ENCODE results near the gene PSMC6.

PSMC6 gene

DNA sequence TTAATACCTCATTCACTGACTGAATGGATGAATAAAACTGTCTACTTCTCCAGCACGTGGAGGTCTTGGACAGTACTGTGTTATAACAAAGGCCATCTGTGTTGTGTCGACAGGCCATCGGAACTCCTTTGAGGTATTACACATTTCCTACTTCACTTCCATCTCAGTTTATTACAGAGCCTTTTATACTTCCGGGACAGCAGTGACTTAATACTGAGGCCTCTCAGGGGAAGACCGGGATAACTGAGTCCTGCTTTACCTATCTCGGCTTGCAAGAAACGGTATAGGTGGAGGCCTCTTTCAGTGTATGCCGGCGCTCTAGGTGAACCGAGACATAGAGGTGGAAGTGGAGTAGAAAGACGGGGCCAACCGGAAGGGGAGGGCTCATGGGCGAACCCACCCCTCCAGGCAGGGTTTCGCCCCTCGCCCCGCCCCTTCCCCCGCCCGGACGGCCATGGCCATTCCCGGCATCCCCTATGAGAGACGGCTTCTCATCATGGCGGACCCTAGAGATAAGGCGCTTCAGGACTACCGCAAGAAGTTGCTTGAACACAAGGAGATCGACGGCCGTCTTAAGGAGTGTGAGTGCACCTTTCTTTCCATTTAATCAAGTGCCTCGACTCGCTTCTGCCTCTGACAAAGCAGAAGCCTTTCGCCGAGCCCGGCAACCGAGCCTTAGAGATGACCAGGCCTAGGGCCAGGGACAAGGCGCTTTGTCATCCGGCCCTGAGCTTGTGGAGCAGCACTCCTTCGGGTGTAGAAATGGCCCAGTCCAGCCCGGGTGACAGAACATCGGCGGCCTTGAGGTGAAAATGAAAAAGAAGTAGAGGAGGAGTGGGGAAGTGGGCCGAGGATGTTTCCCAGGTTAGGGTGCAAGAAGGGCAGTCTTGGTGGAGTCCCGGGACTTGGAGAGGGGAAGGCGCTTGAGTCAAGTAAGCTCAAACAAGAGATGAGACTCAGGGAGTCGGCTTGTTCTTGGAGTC is at the start of gene PSMC6:
Gene PSMC6 (plus strand): TSS at position 477 of the 983 bp plus-strand sequence. CDS start 20 bp downstream, at position 497.
- DNase-seq (ENCODE audit: extremely low spot score), result peak; percentile 96
- 0 out of 2 replicates have a peak, but pooled peaks have one; percentile 32 for TF ChIP-seq NFRKB (IDR thresholded peaks at IDR 0.05)
- TF ChIP-seq BHLHE40 (IDR thresholded peaks at IDR 0.05; ENCODE audit: borderline replicate concordance), result no peak
- TF ChIP-seq HDGF (IDR thresholded peaks at IDR 0.05; ENCODE audit: borderline replicate concordance), result peak; percentile 88; the same call in 1 of the 2 replicates
- peak; percentile 73 for TF ChIP-seq L3MBTL2 (conservative IDR thresholded peaks at IDR 0.05)
- TF ChIP-seq SUZ12 (IDR thresholded peaks at IDR 0.05), result no peak
- CTCF ChIA-PET, result no interaction called here
- POLR2A ChIA-PET, result interaction anchor here (0.6 to 2.0 kb wide), 13 partner anchors 9 to 155 kb away, joined by 3 to 9 read pairs (median 4); partner anchors contain the start of genes ERO1A, GPR137C, STYX and TXNDC16

DNA sequence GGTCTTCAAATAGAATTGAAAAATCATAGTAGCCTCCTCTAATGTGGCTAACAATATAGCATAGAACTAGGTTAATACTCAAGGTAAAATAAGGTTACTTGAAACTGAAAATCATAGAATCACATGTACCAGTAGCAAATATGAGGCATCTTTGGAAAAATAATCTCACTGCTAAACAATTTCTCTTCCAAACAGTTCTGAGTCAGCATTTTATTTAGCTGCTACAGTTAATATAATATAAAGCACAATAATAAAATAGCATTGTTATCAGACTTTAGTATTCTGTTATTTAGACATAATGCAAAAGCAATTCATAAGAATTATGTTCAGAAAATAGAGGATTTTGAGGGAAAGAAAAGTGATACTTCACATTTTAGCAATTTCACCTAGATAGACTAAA is 46.7 kb upstream of the PSMC6 start:
- ChIA-PET CTCF (no interaction called here), POLR2A (no interaction called here)
- no peak for TF ChIP-seq FOXK2 (IDR thresholded peaks at IDR 0.05)
- no peak for TF ChIP-seq SP1 (IDR thresholded peaks at IDR 0.05)
- no peak for TF ChIP-seq ELF4 (IDR thresholded peaks at IDR 0.05)
- no peak for TF ChIP-seq NFRKB (IDR thresholded peaks at IDR 0.05)
- TF ChIP-seq FOXM1 (IDR thresholded peaks at IDR 0.05; ENCODE audit: borderline replicate concordance), result no peak
- no peak for TF ChIP-seq HDGF (IDR thresholded peaks at IDR 0.05; ENCODE audit: borderline replicate concordance)
- no peak for TF ChIP-seq TARDBP (IDR thresholded peaks at IDR 0.05)
- no peak for TF ChIP-seq CTBP1 (IDR thresholded peaks at IDR 0.05; ENCODE audit: borderline replicate concordance)
- TF ChIP-seq, protein P1, sequence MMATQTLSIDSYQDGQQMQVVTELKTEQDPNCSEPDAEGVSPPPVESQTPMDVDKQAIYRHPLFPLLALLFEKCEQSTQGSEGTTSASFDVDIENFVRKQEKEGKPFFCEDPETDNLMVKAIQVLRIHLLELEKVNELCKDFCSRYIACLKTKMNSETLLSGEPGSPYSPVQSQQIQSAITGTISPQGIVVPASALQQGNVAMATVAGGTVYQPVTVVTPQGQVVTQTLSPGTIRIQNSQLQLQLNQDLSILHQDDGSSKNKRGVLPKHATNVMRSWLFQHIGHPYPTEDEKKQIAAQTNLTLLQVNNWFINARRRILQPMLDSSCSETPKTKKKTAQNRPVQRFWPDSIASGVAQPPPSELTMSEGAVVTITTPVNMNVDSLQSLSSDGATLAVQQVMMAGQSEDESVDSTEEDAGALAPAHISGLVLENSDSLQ (IDR thresholded peaks at IDR 0.05), result no peak
- no peak for TF ChIP-seq SUZ12 (IDR thresholded peaks at IDR 0.05)
- TF ChIP-seq BHLHE40 (IDR thresholded peaks at IDR 0.05; ENCODE audit: borderline replicate concordance), result no peak
- no peak for TF ChIP-seq ZNF384 (IDR thresholded peaks at IDR 0.05)
- TF ChIP-seq FOXA1 (IDR thresholded peaks at IDR 0.05), result no peak
- TF ChIP-seq L3MBTL2 (conservative IDR thresholded peaks at IDR 0.05), result no peak
- no peak for DNase-seq (ENCODE audit: extremely low spot score)

GRCh38 chr14:52660832-52661231 is 46.2 kb upstream of the PSMC6 start:
- ChIA-PET POLR2A (no interaction called here), CTCF (no interaction called here)
- DNase-seq (ENCODE audit: extremely low spot score), result no peak
- no peak for TF ChIP-seq HDGF (IDR thresholded peaks at IDR 0.05; ENCODE audit: borderline replicate concordance)
- TF ChIP-seq ELF4 (IDR thresholded peaks at IDR 0.05), result no peak

DNA sequence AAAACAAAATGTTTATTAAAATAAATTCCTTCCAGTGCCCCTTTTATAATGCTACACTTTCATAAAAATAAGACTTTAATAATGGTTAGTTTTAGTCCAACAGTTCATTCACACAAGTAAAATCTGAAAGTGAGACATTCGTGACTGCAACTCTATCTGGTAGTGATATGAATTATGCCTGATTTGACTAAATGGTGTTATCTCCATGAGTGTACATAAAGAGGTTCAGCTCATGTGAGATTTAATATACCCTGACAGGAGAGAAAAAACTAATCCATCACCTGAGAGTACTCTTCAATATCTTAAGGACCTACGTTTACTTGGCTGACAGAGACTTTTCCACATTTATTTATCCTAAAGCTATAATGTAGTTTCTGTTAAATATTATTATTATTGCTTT is 45.7 kb upstream of the PSMC6 start:
- POLR2A ChIA-PET, result no interaction called here
- no peak for DNase-seq (ENCODE audit: extremely low spot score)
- TF ChIP-seq FOXM1 (IDR thresholded peaks at IDR 0.05; ENCODE audit: borderline replicate concordance), result no peak
- no peak for TF ChIP-seq SP1 (IDR thresholded peaks at IDR 0.05)
- TF ChIP-seq L3MBTL2 (conservative IDR thresholded peaks at IDR 0.05), result no peak
- no peak for TF ChIP-seq ARNT (IDR thresholded peaks at IDR 0.05)
- TF ChIP-seq CTBP1 (IDR thresholded peaks at IDR 0.05; ENCODE audit: borderline replicate concordance), result no peak
- TF ChIP-seq HDGF (IDR thresholded peaks at IDR 0.05; ENCODE audit: borderline replicate concordance), result no peak
- TF ChIP-seq ZNF384 (IDR thresholded peaks at IDR 0.05), result no peak
- no peak for TF ChIP-seq BHLHE40 (IDR thresholded peaks at IDR 0.05; ENCODE audit: borderline replicate concordance)
- no peak for TF ChIP-seq NFRKB (IDR thresholded peaks at IDR 0.05)
- TF ChIP-seq ELF4 (IDR thresholded peaks at IDR 0.05), result no peak
- no peak for TF ChIP-seq LEF1 (IDR thresholded peaks at IDR 0.05; ENCODE audit: borderline replicate concordance)
- TF ChIP-seq FOXK2 (IDR thresholded peaks at IDR 0.05), result no peak
- CTCF ChIA-PET, result no interaction called here

DNA sequence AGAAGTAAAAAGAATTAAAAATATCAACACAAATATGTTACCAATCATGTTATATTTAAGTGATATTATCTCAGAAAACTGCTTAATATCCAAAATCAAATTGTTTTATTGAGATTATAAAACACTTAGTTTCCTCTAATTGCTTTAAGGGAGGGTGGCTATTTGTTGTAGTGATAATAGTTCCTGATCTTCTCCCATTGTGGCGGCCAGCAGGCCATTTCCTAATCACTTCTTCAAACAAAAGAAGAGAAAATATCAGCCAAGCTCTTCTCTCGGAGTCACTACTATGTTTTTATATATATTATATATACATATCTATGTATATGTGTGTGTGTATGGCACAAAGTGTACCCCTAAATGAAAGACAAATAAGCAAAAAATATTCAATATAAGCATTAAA is 43.1 kb upstream of the PSMC6 start:
- CTCF ChIA-PET, result no interaction called here

DNA sequence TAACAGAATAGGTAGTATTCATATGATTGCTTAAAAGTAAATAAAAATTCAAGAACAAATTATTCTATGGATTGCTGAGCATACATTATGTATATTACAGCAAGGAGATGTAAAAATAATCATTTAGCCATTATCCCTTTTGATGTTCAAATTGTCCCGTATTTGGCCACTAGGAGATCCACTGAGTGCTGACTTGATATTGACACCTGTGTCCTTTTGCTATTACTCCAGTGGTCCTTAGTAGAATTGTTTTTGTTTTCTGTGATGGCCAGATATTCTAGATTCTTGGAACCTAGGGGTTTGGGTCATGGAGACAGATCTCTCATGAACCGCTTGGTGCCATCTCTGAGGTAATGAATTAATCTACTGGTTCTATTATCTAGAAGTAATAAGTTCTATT is 28.4 kb upstream of the PSMC6 start:
- DNase-seq (ENCODE audit: extremely low spot score), result no peak
- CTCF ChIA-PET, result interaction anchor here (0.6 kb wide), 1 partner anchor 39 kb away, joined by 5 read pairs; no protein-coding TSS in a partner anchor
- POLR2A ChIA-PET, result interaction anchor here (1.4 kb wide), 1 partner anchor 14 kb away, joined by 3 read pairs; no protein-coding TSS in a partner anchor
- no peak for TF ChIP-seq L3MBTL2 (conservative IDR thresholded peaks at IDR 0.05)
- no peak for TF ChIP-seq ZNF384 (IDR thresholded peaks at IDR 0.05)
- no peak for TF ChIP-seq NFRKB (IDR thresholded peaks at IDR 0.05)
- TF ChIP-seq TARDBP (IDR thresholded peaks at IDR 0.05), result no peak
- no peak for TF ChIP-seq HDGF (IDR thresholded peaks at IDR 0.05; ENCODE audit: borderline replicate concordance)
- TF ChIP-seq LEF1 (IDR thresholded peaks at IDR 0.05; ENCODE audit: borderline replicate concordance), result no peak
- no peak for TF ChIP-seq CTBP1 (IDR thresholded peaks at IDR 0.05; ENCODE audit: borderline replicate concordance)
- TF ChIP-seq FOXM1 (IDR thresholded peaks at IDR 0.05; ENCODE audit: borderline replicate concordance), result no peak
- TF ChIP-seq, protein P1 (IDR thresholded peaks at IDR 0.05), result no peak
- TF ChIP-seq SUZ12 (IDR thresholded peaks at IDR 0.05), result no peak
- TF ChIP-seq FOXK2 (IDR thresholded peaks at IDR 0.05), result no peak
- TF ChIP-seq FOXA1 (IDR thresholded peaks at IDR 0.05), result no peak

More for the DNA sequence above, 43.1 kb upstream of the PSMC6 start:
- POLR2A ChIA-PET, result no interaction called here
- TF ChIP-seq FOXM1 (IDR thresholded peaks at IDR 0.05; ENCODE audit: borderline replicate concordance) (no peak), FOXA1 (IDR thresholded peaks at IDR 0.05) (no peak), LEF1 (IDR thresholded peaks at IDR 0.05; ENCODE audit: borderline replicate concordance) (no peak), CTBP1 (IDR thresholded peaks at IDR 0.05; ENCODE audit: borderline replicate concordance) (no peak)
- TF ChIP-seq, protein P1 (IDR thresholded peaks at IDR 0.05), result no peak
- DNase-seq (ENCODE audit: extremely low spot score), result no peak
